HepG2 (cell line): ENCODE measurements around the gene APCDD1L. TPM values are rescaled to one million over a fixed set of nuclear protein-coding genes. Genes with fewer than 3 reads are reported as not detected.
A peak's percentile ranks its signal among the peaks of the same experiment; 100 is the strongest.

Experiments used
- ATAC-seq: fragments of 200-7000 bp; cut with Tn5 transposase; 3 replicates; pipeline ENCODE4 v1.9.1; 2020; ENCODE audit warnings: mild to moderate bottlenecking, moderate library complexity
- BruUV-seq: library from RNA; stranded (reverse); fragments of 400-500 nt; replicated peaks from 2 replicates; lab custom pipeline; 2021; lab: Mats Ljungman, UMichigan
- CTCF ChIA-PET: fragments of 300-600 bp; formaldehyde crosslinking; extraction: SDS; loops from one replicate; lab custom pipeline; 2021; ENCODE audit warnings: low total read pairs, inconsistent platforms, low intra/inter-chr PET ratio; lab: Yijun Ruan, JAX
- POLR2A ChIA-PET: fragments of 350-600 bp; sonication (Branson Sonifier 250); formaldehyde crosslinking; loops from one replicate; lab custom pipeline; 2020; ENCODE audit warnings: antibody characterized with exemption, inconsistent platforms; lab: Yijun Ruan, JAX
- DNase-seq: peaks from one replicate; pipeline ENCODE4 v3.0.0-alpha.2; 2015; ENCODE audit warnings: low spot score
- FAIRE-seq: peaks from 3 replicates; lab custom pipeline; 2011; peaks lifted over from hg19 to GRCh38; lab: Jason Lieb, UNC
- H2AFZ ChIP-seq: one replicate; pipeline ENCODE4 v1.6.1; 2011; ENCODE audit warnings: low read length, inconsistent platforms
- H3K27ac ChIP-seq: fragments of 300-600 bp; 3 replicates; pipeline ENCODE4 v1.8.0; 2011; ENCODE audit warnings: mixed run types, mild to moderate bottlenecking, mixed read lengths, low read length, inconsistent platforms; ENCODE audit not compliant: insufficient read depth; ENCODE audit errors: extremely low read length
- H3K27me3 ChIP-seq, 2 experiments: fragments of 200-600 bp in 1 of 2; 2 replicates in 1 of 2; 3 replicates in 1 of 2; pipeline versions ENCODE4 v1.6.0 to v1.8.0; 2011; ENCODE audit warnings: low read length in 2 of 2, mild to moderate bottlenecking in 2 of 2, moderate library complexity in 2 of 2, inconsistent platforms in 1 of 2; ENCODE audit not compliant: insufficient read depth in 2 of 2, control insufficient read depth in 1 of 2
- H3K36me3 ChIP-seq, 2 experiments: fragments of 200-600 bp in 1 of 2; replicated peaks in 1 of 2; 2 replicates in 1 of 2; 3 replicates in 1 of 2; pipeline versions ENCODE4 v1.5.1 to v1.8.0; 2011; ENCODE audit warnings: low read length in 2 of 2, inconsistent platforms in 1 of 2; ENCODE audit not compliant: insufficient read depth in 2 of 2, control insufficient read depth in 1 of 2
- H3K4me1 ChIP-seq: 2 replicates; pipeline ENCODE4 v1.5.1; 2012; ENCODE audit warnings: low read length, inconsistent platforms; ENCODE audit not compliant: insufficient read depth
- H3K4me2 ChIP-seq: 2 replicates; pipeline ENCODE4 v1.6.0; 2011; ENCODE audit warnings: low read depth, low read length, inconsistent platforms
- H3K4me3 ChIP-seq, 3 experiments: fragments of 200-600 bp in 1 of 3; sonication (generic), shearing (Covaris generic) in 1 of 3; replicated peaks in 1 of 3; 2 replicates each; pipeline ENCODE4 v1.5.1; 2011 to 2016; ENCODE audit warnings: low read length in 3 of 3, inconsistent platforms in 2 of 3, low read depth in 2 of 3, mild to moderate bottlenecking in 2 of 3, control low read depth in 1 of 3, mixed read lengths in 1 of 3; ENCODE audit not compliant: insufficient read depth in 1 of 3
- H3K79me2 ChIP-seq: one replicate; pipeline ENCODE4 v1.6.1; 2011; ENCODE audit warnings: low read length, inconsistent platforms; ENCODE audit not compliant: insufficient read depth
- H3K9ac ChIP-seq: 2 replicates; pipeline ENCODE4 v1.6.0; 2011; ENCODE audit warnings: mild to moderate bottlenecking, low read depth, low read length, inconsistent platforms; ENCODE audit not compliant: insufficient read depth
- H3K9me3 ChIP-seq: 2 replicates; pipeline ENCODE4 v1.5.1; 2012; ENCODE audit warnings: mild to moderate bottlenecking, low read length
- H4K20me1 ChIP-seq: 2 replicates; pipeline ENCODE4 v1.6.0; 2011; ENCODE audit warnings: inconsistent platforms, mild to moderate bottlenecking, low read length, moderate library complexity; ENCODE audit not compliant: insufficient read depth
- STAT5B ChIP-seq: sonication (generic); formaldehyde crosslinking; IDR thresholded peaks from 2 replicates; pipeline ENCODE4 v1.4.0; 2020; ENCODE audit warnings: missing genetic modification reagents
- WGBS: methylation state at CpG from one replicate; pipeline ENCODE4 v1.1.6; 2017; ENCODE audit warnings: low lambda C conversion rate; 5-methylcytosine and 5-hydroxymethylcytosine counted together
- in situ Hi-C: cut with HindIII; loops from 2 replicates; pipeline ENCODE4 v1.10.0; 2017; ENCODE audit warnings: low pct_unique_long_range_greater_than_20kb; ENCODE audit not compliant: extremely low pct_ligation_motif_present
- intact Hi-C: fragments of 100-400 bp; cut with micrococcal nuclease; formaldehyde crosslinking; loops from one replicate; pipeline ENCODE4 v1.10.0; 2022; ENCODE audit not compliant: unreplicated experiment
- polyA plus RNA-seq, 8 experiments: library from polyadenylated mRNA; depleted of rRNA in 3 of 8; stranded (reverse) in 7 of 8; unstranded in 1 of 8; fragments of >200 nt; fragmentation: Illumina TruSeq in 4 of 8; extraction: Trizol in 4 of 8; gene quantifications; 2 replicates each; pipeline versions ENCODE4 v1.2.1 to v1.2.3, GENCODE V29; 2011 to 2016; ENCODE audit warnings: low read depth in 4 of 8, missing spikeins in 1 of 8, mixed read lengths in 1 of 8; ENCODE audit not compliant: insufficient read depth in 1 of 8
- total RNA-seq, 5 experiments: library from RNA; depleted of rRNA; stranded (reverse); fragments of >200 nt; fragmentation: Illumina TruSeq; extraction: Trizol; gene quantifications; 2 replicates each; pipeline ENCODE4 v1.2.3, GENCODE V29; 2016; ENCODE audit warnings: low read depth in 1 of 5
- TF ChIP-seq, protein P1 (sequence below): IDR thresholded peaks from 2 replicates; pipeline ENCODE4 v1.6.1; 2018; ENCODE audit warnings: missing genetic modification reagents, mild to moderate bottlenecking, missing compliant biosample characterization
- TF ChIP-seq, protein P2 (sequence below): sonication (generic); formaldehyde crosslinking; conservative IDR thresholded peaks from 2 replicates; pipeline ENCODE4 v1.8.1; 2023; ENCODE audit warnings: missing genetic modification reagents

APCDD1L gene
- total and polyA plus RNA-seq, 2 of the 13 experiments (the other 11 are each of a cell fraction or from before 2014, with no cell fraction given): not detected

DNA sequence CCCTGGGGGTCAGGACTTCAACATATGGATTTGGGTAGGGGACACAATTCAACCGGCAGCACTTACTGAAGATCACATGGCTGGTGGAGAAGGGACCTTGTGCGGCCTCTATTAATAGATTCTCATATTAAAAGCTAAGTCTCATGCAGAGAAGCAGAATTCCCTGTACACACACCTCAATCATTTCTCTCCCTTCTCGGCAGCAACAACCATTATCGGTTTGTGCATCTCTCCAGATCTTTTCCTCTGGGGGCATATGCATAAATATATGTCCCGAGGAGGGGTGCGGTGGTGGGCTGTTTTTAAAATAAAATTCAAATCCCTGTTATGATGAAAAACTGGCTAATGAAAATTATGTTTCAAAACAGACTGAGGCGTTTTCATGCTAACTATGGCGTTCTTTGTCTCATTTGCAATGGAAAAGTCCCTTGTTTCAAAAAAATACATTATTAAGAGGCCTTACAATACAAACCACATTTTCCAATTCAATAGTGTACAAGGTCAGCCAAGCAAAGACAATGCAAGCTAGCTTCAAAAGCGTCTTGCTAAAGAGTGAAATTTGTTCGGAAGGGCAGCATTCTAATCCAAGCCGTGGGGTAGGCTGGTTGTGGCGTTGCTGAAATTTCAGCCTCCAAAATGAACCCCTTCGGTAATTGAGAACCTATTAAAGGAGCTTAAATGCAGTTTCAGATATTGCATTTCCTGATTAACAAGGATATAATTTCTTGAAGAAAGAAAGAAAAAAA is 17.3 kb downstream of the APCDD1L start:
- Histone ChIP-seq H3K79me2 (no peaks in the 10 kb centered on the region), H2AFZ (no peak overlapping the region), H3K9ac (no peak overlapping the region), H3K36me3 (no peaks in the 10 kb centered on the region), H3K4me3 (no peak overlapping the region), H3K4me2 (no peak overlapping the region), H3K4me1 (no peaks in the 10 kb centered on the region), H4K20me1 (no peaks in the 10 kb centered on the region), H3K27ac (no peak overlapping the region), H3K9me3 (0 out of 2 replicates have a peak, but pooled peaks cover 8% of the 10 kb centered on the region), H3K27me3 (peaks cover 6 to 15% of the 10 kb centered on the region in 2 experiments; a peak in 3 of 5 replicates)
- DNase-seq: no peak
- ChIA-PET CTCF (no interaction called here), POLR2A (no interaction called here)
- no TSS peak for BruUV-seq
- intact Hi-C loops (no loop called here), in situ Hi-C loops (no loop called here)
- 55% methylated on average over 13 of the region's 13 CpGs for WGBS
- no peak for ATAC-seq
- peak; percentile 12 for FAIRE-seq
- TF ChIP-seq, protein P1, sequence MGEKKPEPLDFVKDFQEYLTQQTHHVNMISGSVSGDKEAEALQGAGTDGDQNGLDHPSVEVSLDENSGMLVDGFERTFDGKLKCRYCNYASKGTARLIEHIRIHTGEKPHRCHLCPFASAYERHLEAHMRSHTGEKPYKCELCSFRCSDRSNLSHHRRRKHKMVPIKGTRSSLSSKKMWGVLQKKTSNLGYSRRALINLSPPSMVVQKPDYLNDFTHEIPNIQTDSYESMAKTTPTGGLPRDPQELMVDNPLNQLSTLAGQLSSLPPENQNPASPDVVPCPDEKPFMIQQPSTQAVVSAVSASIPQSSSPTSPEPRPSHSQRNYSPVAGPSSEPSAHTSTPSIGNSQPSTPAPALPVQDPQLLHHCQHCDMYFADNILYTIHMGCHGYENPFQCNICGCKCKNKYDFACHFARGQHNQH (CRISPR knock-in tag): no peak
- no peak for TF ChIP-seq STAT5B (CRISPR knock-in tag)

DNA sequence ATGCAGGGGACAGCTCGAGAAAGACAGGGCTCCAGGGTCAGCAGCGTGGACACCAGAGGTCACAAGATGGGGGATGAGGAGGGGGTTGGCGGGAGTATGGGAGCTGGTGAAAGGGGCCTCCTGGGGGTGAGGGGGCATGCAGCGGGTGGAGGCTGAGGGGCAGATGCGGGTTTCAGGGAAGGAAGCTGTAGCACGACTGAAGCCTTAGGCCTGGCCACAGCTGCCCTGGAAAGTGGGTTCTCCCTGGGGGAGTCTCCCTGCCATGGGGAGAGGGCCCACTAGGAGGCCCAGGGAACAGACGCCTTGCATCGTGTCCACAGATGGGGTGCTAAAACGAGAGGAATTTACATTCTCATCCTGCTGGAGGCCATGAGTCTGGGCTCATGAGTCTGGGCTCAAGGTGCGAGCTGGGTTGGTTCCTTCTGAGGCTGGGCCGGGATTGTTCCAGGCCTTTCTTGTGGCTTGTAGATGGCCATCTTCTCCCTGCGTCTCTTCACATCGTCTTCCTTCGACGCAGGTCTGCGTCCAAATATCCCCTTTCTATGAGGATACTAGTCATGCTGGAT is 18.0 kb downstream of the APCDD1L start:
- Histone ChIP-seq H3K4me3 (no peak overlapping the region), H3K9me3 (0 out of 2 replicates have a peak, but pooled peaks cover 8% of the 10 kb centered on the region), H3K4me1 (no peaks in the 10 kb centered on the region), H3K79me2 (no peaks in the 10 kb centered on the region), H3K27ac (no peak overlapping the region), H3K36me3 (no peaks in the 10 kb centered on the region), H3K9ac (no peak overlapping the region), H3K4me2 (no peak overlapping the region), H4K20me1 (no peaks in the 10 kb centered on the region), H3K27me3 (peaks cover 6 to 15% of the 10 kb centered on the region in 2 experiments; a peak in 3 of 5 replicates), H2AFZ (no peak overlapping the region)
- POLR2A ChIA-PET: no interaction called here
- DNase-seq (no peak), ATAC-seq (no peak), FAIRE-seq (no peak)
- TF ChIP-seq, protein P2, sequence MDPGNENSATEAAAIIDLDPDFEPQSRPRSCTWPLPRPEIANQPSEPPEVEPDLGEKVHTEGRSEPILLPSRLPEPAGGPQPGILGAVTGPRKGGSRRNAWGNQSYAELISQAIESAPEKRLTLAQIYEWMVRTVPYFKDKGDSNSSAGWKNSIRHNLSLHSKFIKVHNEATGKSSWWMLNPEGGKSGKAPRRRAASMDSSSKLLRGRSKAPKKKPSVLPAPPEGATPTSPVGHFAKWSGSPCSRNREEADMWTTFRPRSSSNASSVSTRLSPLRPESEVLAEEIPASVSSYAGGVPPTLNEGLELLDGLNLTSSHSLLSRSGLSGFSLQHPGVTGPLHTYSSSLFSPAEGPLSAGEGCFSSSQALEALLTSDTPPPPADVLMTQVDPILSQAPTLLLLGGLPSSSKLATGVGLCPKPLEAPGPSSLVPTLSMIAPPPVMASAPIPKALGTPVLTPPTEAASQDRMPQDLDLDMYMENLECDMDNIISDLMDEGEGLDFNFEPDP: no peak
- no TSS peak for BruUV-seq
- in situ Hi-C loops (no loop called here), intact Hi-C loops (no loop called here)
- CTCF ChIA-PET: no interaction called here
- 51% methylated on average over 16 of the region's 16 CpGs for WGBS
